Measurements from ENCODE around the gene ZDHHC20. TPM values are rescaled to one million over a fixed set of nuclear protein-coding genes. Genes with fewer than 3 reads are reported as not detected.
"Not testable (repeated sequence)": the region's sequence is repeated elsewhere in the genome, so short reads cannot be mapped to it uniquely, and the experiment has no call there.

Gene ZDHHC20
- total RNA-seq, 5 donors from 2014 or later (not counting 1 experiment from before 2014, with no cell fraction given): 60.1 to 73.8 (median 68.0) TPM

DNA sequence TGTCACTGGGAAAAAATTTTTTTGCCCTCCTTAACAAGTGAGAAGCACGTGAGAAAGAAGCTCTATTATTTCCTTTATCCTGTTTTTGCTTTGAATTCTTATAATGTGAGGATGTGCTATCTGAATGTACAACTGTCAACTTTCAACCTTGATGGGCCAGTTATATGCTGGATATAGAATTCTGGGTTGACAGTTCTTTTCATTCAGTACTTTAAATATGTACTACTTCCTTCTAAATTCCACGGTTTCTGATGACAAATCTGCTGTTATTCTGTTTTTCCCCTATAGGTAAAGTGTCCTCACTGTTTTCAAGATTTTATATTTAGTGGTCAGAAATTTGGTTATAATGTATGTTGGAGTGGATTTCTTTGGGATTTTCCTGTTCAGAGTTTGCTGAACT lies 29.9 kb downstream of the ZDHHC20 start:
- Mint-ChIP-seq H3K27me3 (no peaks in the 10 kb centered on the region), H3K9me3 (peaks cover 4 to 28% (median 23%) of the 10 kb centered on the region in 3 donors), H3K4me3 (no peak overlapping the region), H3K36me3 (peaks cover 43% of the 10 kb centered on the region), H3K4me1 (peaks cover 17 to 36% (median 35%) of the 10 kb centered on the region in 3 donors), H3K27ac (no peak overlapping the region)
- no peaks in the 10 kb centered on the region for H3K27me3 ChIP-seq (replicated peaks in 1 of 2; ENCODE audit: control insufficient read depth in 2 of 2, extremely low read depth in 1 of 2, insufficient read depth in 2 of 2, low read length in 1 of 2)
- ATAC-seq (replicated peaks in 1 of 4): no peak
- H3K4me3 ChIP-seq (ENCODE audit: control insufficient read depth in 1 of 2, extremely low read depth in 1 of 2, low read length in 1 of 2): no peak overlapping the region
- ChIA-PET POLR2A (interaction anchor here in 1 of 2 donors (0.6 kb wide), 1 partner anchor 117 kb away, joined by 3 read pairs; no protein-coding TSS in a partner anchor), CTCF (interaction anchor here in 1 of 2 donors (0.6 kb wide), 1 partner anchor 12 kb away, joined by 3 read pairs; no protein-coding TSS in a partner anchor)
- peaks cover 0 to 2% of the 10 kb centered on the region in 2 donors for H3K36me3 ChIP-seq (ENCODE audit: control insufficient read depth in 2 of 2, extremely low read depth in 1 of 2, insufficient read depth in 1 of 2, low read length in 1 of 2)
- no peak for DNase-seq
- no peak overlapping the region for H3K27ac ChIP-seq (ENCODE audit: low read length)
- no CpG with 5 or more reads among the region's 2 CpGs for WGBS (ENCODE audit: insufficient coverage)
- H3K4me1 ChIP-seq (ENCODE audit: control insufficient read depth in 1 of 2, extremely low read depth in 1 of 2, insufficient read depth in 2 of 2, low read length in 2 of 2): no peaks in the 10 kb centered on the region
- H3K9me3 ChIP-seq: peaks cover 6% of the 10 kb centered on the region

DNA sequence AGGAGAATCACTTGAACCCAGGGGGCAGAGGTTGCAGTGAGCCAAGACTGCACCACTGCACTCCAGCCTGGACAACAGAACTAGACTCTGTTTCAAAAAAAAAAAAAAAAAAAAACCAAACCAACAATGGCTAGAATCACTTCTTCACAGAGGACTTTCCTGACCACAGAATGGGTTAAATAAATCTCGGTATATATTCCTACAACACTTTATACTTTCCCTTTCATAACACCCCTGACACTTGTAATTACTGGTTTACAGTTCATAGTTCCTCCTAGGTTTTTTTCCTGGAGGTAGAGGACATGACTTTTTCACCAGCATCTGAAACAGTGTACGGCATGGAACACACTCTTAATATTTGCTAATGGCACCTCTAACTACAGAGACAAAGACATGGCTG lies 31.4 kb downstream of the ZDHHC20 start:
- no peak for ATAC-seq (replicated peaks in 1 of 4)
- Histone ChIP-seq H3K27me3 (replicated peaks in 1 of 2; ENCODE audit: control insufficient read depth in 2 of 2, extremely low read depth in 1 of 2, insufficient read depth in 2 of 2, low read length in 1 of 2) (no peaks in the 10 kb centered on the region), H3K36me3 (ENCODE audit: control insufficient read depth in 2 of 2, extremely low read depth in 1 of 2, insufficient read depth in 1 of 2, low read length in 1 of 2) (peaks cover 0 to 2% of the 10 kb centered on the region in 2 donors), H3K4me3 (ENCODE audit: control insufficient read depth in 1 of 2, extremely low read depth in 1 of 2, low read length in 1 of 2) (no peak overlapping the region), H3K27ac (ENCODE audit: low read length) (no peak overlapping the region), H3K9me3 (peaks cover 6% of the 10 kb centered on the region), H3K4me1 (ENCODE audit: control insufficient read depth in 1 of 2, extremely low read depth in 1 of 2, insufficient read depth in 2 of 2, low read length in 2 of 2) (no peaks in the 10 kb centered on the region)
- DNase-seq: no peak
- no CpG with 5 or more reads among the region's 2 CpGs for WGBS (ENCODE audit: insufficient coverage)
- Mint-ChIP-seq H3K4me1 (peaks cover 24 to 38% (median 38%) of the 10 kb centered on the region in 3 donors), H3K9me3 (peaks cover 4 to 28% (median 23%) of the 10 kb centered on the region in 3 donors), H3K4me3 (no peak overlapping the region), H3K36me3 (peaks cover 41% of the 10 kb centered on the region), H3K27ac (no peak overlapping the region), H3K27me3 (no peaks in the 10 kb centered on the region)
- CTCF ChIA-PET: no interaction called here
- POLR2A ChIA-PET: interaction anchor here in 1 of 2 donors (0.6 kb wide), 2 partner anchors 13 to 14 kb away, joined by 3 to 6 read pairs; no protein-coding TSS in a partner anchor

GRCh38 chr13:21426238-21426637 lies 32.9 kb downstream of the ZDHHC20 start:
- peaks cover 4 to 24% (median 21%) of the 10 kb centered on the region in 3 donors for H3K9me3 Mint-ChIP-seq
- peaks cover 39% of the 10 kb centered on the region for H3K36me3 Mint-ChIP-seq
- Histone ChIP-seq H3K9me3 (peaks cover 6% of the 10 kb centered on the region), H3K27me3 (replicated peaks in 1 of 2; ENCODE audit: control insufficient read depth in 2 of 2, extremely low read depth in 1 of 2, insufficient read depth in 2 of 2, low read length in 1 of 2) (no peaks in the 10 kb centered on the region), H3K4me3 (ENCODE audit: control insufficient read depth in 1 of 2, extremely low read depth in 1 of 2, low read length in 1 of 2) (no peak overlapping the region), H3K36me3 (ENCODE audit: control insufficient read depth in 2 of 2, extremely low read depth in 1 of 2, insufficient read depth in 1 of 2, low read length in 1 of 2) (peaks cover 0 to 2% of the 10 kb centered on the region in 2 donors), H3K4me1 (ENCODE audit: control insufficient read depth in 1 of 2, extremely low read depth in 1 of 2, insufficient read depth in 2 of 2, low read length in 2 of 2) (no peaks in the 10 kb centered on the region), H3K27ac (ENCODE audit: low read length) (no peak overlapping the region)
- DNase-seq (no peak), ATAC-seq (replicated peaks in 1 of 4) (peak in 3 of 4 experiments; percentile 18 to 48 (median 38))
- no peaks in the 10 kb centered on the region for H3K27me3 Mint-ChIP-seq
- peaks cover 27 to 38% (median 37%) of the 10 kb centered on the region in 3 donors for H3K4me1 Mint-ChIP-seq
- H3K4me3 Mint-ChIP-seq: no peak overlapping the region
- ChIA-PET CTCF (interaction anchor here in 1 of 2 donors (0.7 kb wide), 1 partner anchor 51 kb away, joined by 3 read pairs; no protein-coding TSS in a partner anchor), POLR2A (no interaction called here)
- 75% methylated on average over 1 of the region's 1 CpG for WGBS (ENCODE audit: insufficient coverage)
- H3K27ac Mint-ChIP-seq: peak overlapping the region; percentile 1 to 17

DNA sequence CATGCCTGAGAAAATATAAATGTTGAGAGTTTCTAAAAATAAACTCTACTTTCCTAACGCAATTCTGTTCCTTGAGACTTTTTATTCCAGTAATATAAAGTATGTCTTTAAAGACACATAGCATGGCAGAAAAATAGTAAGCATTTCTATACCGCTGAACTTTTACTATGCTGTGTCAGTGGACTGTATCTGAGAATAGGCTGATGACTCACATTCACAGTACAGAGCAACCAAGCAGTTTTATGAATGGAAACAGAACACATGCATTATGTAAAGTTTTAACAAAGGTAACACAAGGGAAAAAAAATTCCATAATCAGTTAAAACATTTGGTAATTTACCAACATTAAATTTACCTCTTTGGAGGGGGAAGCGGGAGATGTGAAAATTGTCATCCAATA lies 38.4 kb downstream of the ZDHHC20 start:
- no peak for DNase-seq
- H3K36me3 Mint-ChIP-seq: peaks cover 18% of the 10 kb centered on the region
- no peaks in the 10 kb centered on the region for H3K27me3 ChIP-seq (replicated peaks in 1 of 2; ENCODE audit: control insufficient read depth in 2 of 2, extremely low read depth in 1 of 2, insufficient read depth in 2 of 2, low read length in 1 of 2)
- H3K4me3 Mint-ChIP-seq: no peak overlapping the region
- POLR2A ChIA-PET: no interaction called here
- no peak for ATAC-seq (replicated peaks in 1 of 4)
- WGBS (ENCODE audit: insufficient coverage): no CpG with 5 or more reads among the region's 3 CpGs
- H3K9me3 ChIP-seq: no peaks in the 10 kb centered on the region
- H3K27ac ChIP-seq (ENCODE audit: low read length): no peak overlapping the region
- H3K9me3 Mint-ChIP-seq: no peaks in the 10 kb centered on the region
- H3K4me1 Mint-ChIP-seq: peaks cover 14 to 16% (median 16%) of the 10 kb centered on the region in 3 donors
- no peak overlapping the region for H3K27ac Mint-ChIP-seq
- H3K27me3 Mint-ChIP-seq: no peaks in the 10 kb centered on the region
- peaks cover 0 to 14% of the 10 kb centered on the region in 2 donors for H3K36me3 ChIP-seq (ENCODE audit: control insufficient read depth in 2 of 2, extremely low read depth in 1 of 2, insufficient read depth in 1 of 2, low read length in 1 of 2)
- no peak overlapping the region for H3K4me3 ChIP-seq (ENCODE audit: control insufficient read depth in 1 of 2, extremely low read depth in 1 of 2, low read length in 1 of 2)
- no peaks in the 10 kb centered on the region for H3K4me1 ChIP-seq (ENCODE audit: control insufficient read depth in 1 of 2, extremely low read depth in 1 of 2, insufficient read depth in 2 of 2, low read length in 2 of 2)
- CTCF ChIA-PET: no interaction called here

- no peak overlapping the region for H3K27ac ChIP-seq (ENCODE audit: low read length)
- no CpG with 5 or more reads among the region's 1 CpG for WGBS (ENCODE audit: insufficient coverage)
- H3K36me3 Mint-ChIP-seq: peaks cover 58% of the 10 kb centered on the region
- H3K27me3 ChIP-seq (replicated peaks in 1 of 2; ENCODE audit: control insufficient read depth in 2 of 2, extremely low read depth in 1 of 2, insufficient read depth in 2 of 2, low read length in 1 of 2): no peaks in the 10 kb centered on the region
- peaks cover 0 to 3% of the 10 kb centered on the region in 2 experiments for H3K4me1 ChIP-seq (ENCODE audit: control insufficient read depth in 1 of 2, extremely low read depth in 1 of 2, insufficient read depth in 2 of 2, low read length in 2 of 2)
- peaks cover 0 to 11% (median 0%) of the 10 kb centered on the region in 3 donors for H3K9me3 Mint-ChIP-seq
- ATAC-seq (replicated peaks in 1 of 4): no peak
- H3K4me3 ChIP-seq (ENCODE audit: control insufficient read depth in 1 of 2, extremely low read depth in 1 of 2, low read length in 1 of 2): no peak overlapping the region
- H3K4me3 Mint-ChIP-seq: no peak overlapping the region
- POLR2A ChIA-PET: interaction anchor here in 1 of 2 donors (0.7 kb wide), 1 partner anchor 14 kb away, joined by 3 read pairs; no protein-coding TSS in a partner anchor
- H3K9me3 ChIP-seq: peaks cover 2% of the 10 kb centered on the region
- CTCF ChIA-PET: no interaction called here
- peaks cover 18 to 37% of the 10 kb centered on the region in 2 donors for H3K36me3 ChIP-seq (ENCODE audit: control insufficient read depth in 2 of 2, extremely low read depth in 1 of 2, insufficient read depth in 1 of 2, low read length in 1 of 2)
- no peak for DNase-seq
- peaks cover 0 to 1% (median 0%) of the 10 kb centered on the region in 3 donors for H3K4me1 Mint-ChIP-seq
- no peaks in the 10 kb centered on the region for H3K27me3 Mint-ChIP-seq
- H3K27ac Mint-ChIP-seq: no peak overlapping the region
Observed at GRCh38 chr13:21413013-21413412, 46.1 kb downstream of the ZDHHC20 start.

- H3K4me1 ChIP-seq (ENCODE audit: control insufficient read depth in 1 of 2, extremely low read depth in 1 of 2, insufficient read depth in 2 of 2, low read length in 2 of 2); CTCF ChIA-PET; H3K9me3 ChIP-seq; H3K4me3 ChIP-seq (ENCODE audit: control insufficient read depth in 1 of 2, extremely low read depth in 1 of 2, low read length in 1 of 2); H3K4me1 Mint-ChIP-seq; H3K27me3 ChIP-seq (replicated peaks in 1 of 2; ENCODE audit: control insufficient read depth in 2 of 2, extremely low read depth in 1 of 2, insufficient read depth in 2 of 2, low read length in 1 of 2); DNase-seq; H3K27ac ChIP-seq (ENCODE audit: low read length); POLR2A ChIA-PET; ATAC-seq (replicated peaks in 1 of 4); H3K4me3 Mint-ChIP-seq; H3K27me3 Mint-ChIP-seq: not testable (repeated sequence)
- H3K27ac Mint-ChIP-seq: peak overlapping the region; percentile 19 to 44
- H3K9me3 Mint-ChIP-seq: peaks cover 0 to 17% (median 3%) of the 10 kb centered on the region in 3 donors
- WGBS (ENCODE audit: insufficient coverage): no CpG with 5 or more reads among the region's 2 CpGs
- H3K36me3 ChIP-seq (ENCODE audit: control insufficient read depth in 2 of 2, extremely low read depth in 1 of 2, insufficient read depth in 1 of 2, low read length in 1 of 2): peaks cover 18 to 41% of the 10 kb centered on the region in 2 donors
- peaks cover 67% of the 10 kb centered on the region for H3K36me3 Mint-ChIP-seq
Observed at GRCh38 chr13:21410453-21410852, 48.6 kb downstream of the ZDHHC20 start.
